ENCODE measurements around the gene GNAZ.

GRCh38 chr22:23158516-23159290 lies 88.4 kb downstream of the GNAZ start:
- no peak for TF ChIP-seq YY1 (IDR thresholded peaks at IDR 0.05)
- no peak for TF ChIP-seq CTCF (IDR thresholded peaks at IDR 0.05; ENCODE audit: low read depth, low read length, missing input control)
- TF ChIP-seq RXRA (IDR thresholded peaks at IDR 0.05): no peak
- no peak for TF ChIP-seq TAF1 (conservative IDR thresholded peaks at IDR 0.05)
